ENCODE data around the gene FNDC5.

GRCh38 chr1:32894019-32894600 is 23.4 kb upstream of the FNDC5 start:
- no peak for TF ChIP-seq EZH2 (IDR thresholded peaks at IDR 0.05; ENCODE audit: low read length)
- TF ChIP-seq CTCF (optimal IDR thresholded peaks at IDR 0.05 in 1 of 3, IDR thresholded peaks at IDR 0.05 in 1 of 3, conservative IDR thresholded peaks at IDR 0.05 in 1 of 3; ENCODE audit: extremely low read depth in 1 of 3, insufficient read depth in 2 of 3, low read length in 3 of 3), result no peak

Data from keratinocyte (primary cell).